ENCODE measurements around the gene DNM3.

The DNM3 gene

GRCh38 chr1:172255223-172255560 lies 413.9 kb downstream of the DNM3 start:
- H3K36me3 ChIP-seq (ENCODE audit: insufficient read depth, low read length), result no peaks in the 10 kb centered on the region
- H3K4me3 ChIP-seq, result no peak overlapping the region
- DNase-seq (ENCODE audit: low read depth, low spot score), result no peak
- H3K9me3 ChIP-seq (ENCODE audit: low read depth, low read length), result no peaks in the 10 kb centered on the region
- no peak overlapping the region for H3K9ac ChIP-seq (ENCODE audit: insufficient read length)
- 0 out of 2 replicates have a peak overlapping the region, but pooled peaks have one; percentile 16 for H3K27ac ChIP-seq
- TF ChIP-seq FOXP2 (optimal IDR thresholded peaks at IDR 0.05; ENCODE audit: control extremely low read depth, extremely low read length, insufficient read depth), result no peak
- no peak for TF ChIP-seq EZH2 (IDR thresholded peaks at IDR 0.05)
- TF ChIP-seq POLR2AphosphoS5 (IDR thresholded peaks at IDR 0.05; ENCODE audit: borderline replicate concordance, low read depth, low read length), result no peak

GRCh38 chr1:172265905-172266304 lies 424.6 kb downstream of the DNM3 start:
- Histone ChIP-seq H3K36me3 (ENCODE audit: insufficient read depth, low read length) (no peaks in the 10 kb centered on the region), H3K4me3 (no peak overlapping the region), H3K9me3 (ENCODE audit: low read depth, low read length) (no peaks in the 10 kb centered on the region), H3K9ac (ENCODE audit: insufficient read length) (no peak overlapping the region), H3K27ac (no peak overlapping the region)
- no peak for TF ChIP-seq FOXP2 (optimal IDR thresholded peaks at IDR 0.05; ENCODE audit: control extremely low read depth, extremely low read length, insufficient read depth)
- no peak for TF ChIP-seq POLR2AphosphoS5 (IDR thresholded peaks at IDR 0.05; ENCODE audit: borderline replicate concordance, low read depth, low read length)
- no peak for TF ChIP-seq EZH2 (IDR thresholded peaks at IDR 0.05)
- no peak for DNase-seq (ENCODE audit: low read depth, low spot score)

GRCh38 chr1:172266528-172267174 lies 425.4 kb downstream of the DNM3 start:
- Histone ChIP-seq H3K9ac (ENCODE audit: insufficient read length) (no peak overlapping the region), H3K9me3 (ENCODE audit: low read depth, low read length) (no peaks in the 10 kb centered on the region), H3K36me3 (ENCODE audit: insufficient read depth, low read length) (no peaks in the 10 kb centered on the region), H3K27ac (no peak overlapping the region), H3K4me3 (no peak overlapping the region)
- TF ChIP-seq FOXP2 (optimal IDR thresholded peaks at IDR 0.05; ENCODE audit: control extremely low read depth, extremely low read length, insufficient read depth) (no peak), EZH2 (IDR thresholded peaks at IDR 0.05) (no peak), POLR2AphosphoS5 (IDR thresholded peaks at IDR 0.05; ENCODE audit: borderline replicate concordance, low read depth, low read length) (no peak)
- DNase-seq (ENCODE audit: low read depth, low spot score), result no peak

GRCh38 chr1:172268237-172268636 lies 426.9 kb downstream of the DNM3 start:
- no peak for DNase-seq (ENCODE audit: low read depth, low spot score)
- Histone ChIP-seq H3K9ac (ENCODE audit: insufficient read length) (no peak overlapping the region), H3K36me3 (ENCODE audit: insufficient read depth, low read length) (no peaks in the 10 kb centered on the region), H3K27ac (no peak overlapping the region), H3K9me3 (ENCODE audit: low read depth, low read length) (no peaks in the 10 kb centered on the region), H3K4me3 (no peak overlapping the region)
- TF ChIP-seq EZH2 (IDR thresholded peaks at IDR 0.05) (no peak), FOXP2 (optimal IDR thresholded peaks at IDR 0.05; ENCODE audit: control extremely low read depth, extremely low read length, insufficient read depth) (no peak), POLR2AphosphoS5 (IDR thresholded peaks at IDR 0.05; ENCODE audit: borderline replicate concordance, low read depth, low read length) (no peak)

- Histone ChIP-seq H3K36me3 (ENCODE audit: insufficient read depth, low read length) (no peaks in the 10 kb centered on the region), H3K9me3 (ENCODE audit: low read depth, low read length) (no peaks in the 10 kb centered on the region), H3K4me3 (no peak overlapping the region), H3K9ac (ENCODE audit: insufficient read length) (no peak overlapping the region), H3K27ac (no peak overlapping the region)
- no peak for DNase-seq (ENCODE audit: low read depth, low spot score)
- no peak for TF ChIP-seq FOXP2 (optimal IDR thresholded peaks at IDR 0.05; ENCODE audit: control extremely low read depth, extremely low read length, insufficient read depth)
- no peak for TF ChIP-seq EZH2 (IDR thresholded peaks at IDR 0.05)
- no peak for TF ChIP-seq POLR2AphosphoS5 (IDR thresholded peaks at IDR 0.05; ENCODE audit: borderline replicate concordance, low read depth, low read length)
Measured at GRCh38 chr1:172269084-172269483, 427.8 kb downstream of the DNM3 start.

GRCh38 chr1:172269644-172270043 lies 428.3 kb downstream of the DNM3 start:
- no peak for TF ChIP-seq FOXP2 (optimal IDR thresholded peaks at IDR 0.05; ENCODE audit: control extremely low read depth, extremely low read length, insufficient read depth)
- no peak for TF ChIP-seq EZH2 (IDR thresholded peaks at IDR 0.05)
- no peak for TF ChIP-seq POLR2AphosphoS5 (IDR thresholded peaks at IDR 0.05; ENCODE audit: borderline replicate concordance, low read depth, low read length)
- no peak for DNase-seq (ENCODE audit: low read depth, low spot score)
- Histone ChIP-seq H3K36me3 (ENCODE audit: insufficient read depth, low read length) (no peaks in the 10 kb centered on the region), H3K9ac (ENCODE audit: insufficient read length) (no peak overlapping the region), H3K4me3 (no peak overlapping the region), H3K9me3 (ENCODE audit: low read depth, low read length) (no peaks in the 10 kb centered on the region), H3K27ac (0 out of 2 replicates have a peak overlapping the region, but pooled peaks have one; percentile 16)

- H3K36me3 ChIP-seq (ENCODE audit: insufficient read depth, low read length), result no peaks in the 10 kb centered on the region
- H3K9me3 ChIP-seq (ENCODE audit: low read depth, low read length), result no peaks in the 10 kb centered on the region
- H3K4me3 ChIP-seq, result no peak overlapping the region
- no peak overlapping the region for H3K27ac ChIP-seq
- DNase-seq (ENCODE audit: low read depth, low spot score), result no peak
- TF ChIP-seq FOXP2 (optimal IDR thresholded peaks at IDR 0.05; ENCODE audit: control extremely low read depth, extremely low read length, insufficient read depth) (no peak), POLR2AphosphoS5 (IDR thresholded peaks at IDR 0.05; ENCODE audit: borderline replicate concordance, low read depth, low read length) (no peak), EZH2 (IDR thresholded peaks at IDR 0.05) (no peak)
- no peak overlapping the region for H3K9ac ChIP-seq (ENCODE audit: insufficient read length)
Measured at GRCh38 chr1:172270605-172271004, 429.3 kb downstream of the DNM3 start.

- no peak for DNase-seq (ENCODE audit: low read depth, low spot score)
- Histone ChIP-seq H3K4me3 (no peak overlapping the region), H3K9ac (ENCODE audit: insufficient read length) (no peak overlapping the region), H3K36me3 (ENCODE audit: insufficient read depth, low read length) (no peaks in the 10 kb centered on the region), H3K27ac (no peak overlapping the region), H3K9me3 (ENCODE audit: low read depth, low read length) (no peaks in the 10 kb centered on the region)
- TF ChIP-seq POLR2AphosphoS5 (IDR thresholded peaks at IDR 0.05; ENCODE audit: borderline replicate concordance, low read depth, low read length), result no peak
- TF ChIP-seq EZH2 (IDR thresholded peaks at IDR 0.05), result no peak
- no peak for TF ChIP-seq FOXP2 (optimal IDR thresholded peaks at IDR 0.05; ENCODE audit: control extremely low read depth, extremely low read length, insufficient read depth)
Measured at GRCh38 chr1:172272087-172272486, 430.8 kb downstream of the DNM3 start.

All from SK-N-MC (cell line).